ENCODE measurements around the gene GRM5.
"Not testable (repeated sequence)": the region's sequence is repeated elsewhere in the genome, so short reads cannot be mapped to it uniquely, and the experiment has no call there.

GRM5 gene

DNA sequence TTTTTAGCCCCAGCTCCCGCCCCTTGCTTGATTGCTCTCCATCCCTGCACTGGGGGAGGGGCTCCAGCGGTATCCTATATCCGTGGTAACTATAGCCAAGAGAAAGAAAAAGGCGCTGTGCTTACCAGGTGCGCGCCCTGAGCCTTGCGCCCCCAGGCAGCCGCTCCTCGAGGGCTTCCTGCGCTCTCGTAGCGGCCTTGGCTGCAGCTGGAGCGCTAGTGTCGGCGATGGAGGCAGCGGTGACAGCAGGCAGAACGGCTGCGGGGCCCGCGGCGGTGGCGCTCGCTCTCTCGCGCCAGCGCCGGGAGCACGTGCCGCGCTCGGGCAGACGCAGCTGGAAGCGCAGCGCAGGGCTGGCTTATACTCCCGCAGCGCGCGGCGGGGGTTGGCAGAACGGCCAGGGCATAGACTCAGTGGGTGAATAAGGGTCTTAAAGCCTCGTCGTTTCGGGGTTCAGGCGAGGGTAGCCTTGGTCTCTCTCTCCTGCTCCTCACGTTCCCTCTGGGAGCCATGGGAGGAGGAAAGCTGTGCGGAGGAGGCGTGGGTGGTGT, at the start of gene GRM5:
GRM5 (minus strand) TSS at position 332 of the 551 bp plus-strand sequence. CDS start 18,110 bp downstream, outside the sequence.
- DNase-seq (ENCODE audit: low read depth); H3K4me3 ChIP-seq (ENCODE audit: low read depth, low read length): not testable (repeated sequence)

DNA sequence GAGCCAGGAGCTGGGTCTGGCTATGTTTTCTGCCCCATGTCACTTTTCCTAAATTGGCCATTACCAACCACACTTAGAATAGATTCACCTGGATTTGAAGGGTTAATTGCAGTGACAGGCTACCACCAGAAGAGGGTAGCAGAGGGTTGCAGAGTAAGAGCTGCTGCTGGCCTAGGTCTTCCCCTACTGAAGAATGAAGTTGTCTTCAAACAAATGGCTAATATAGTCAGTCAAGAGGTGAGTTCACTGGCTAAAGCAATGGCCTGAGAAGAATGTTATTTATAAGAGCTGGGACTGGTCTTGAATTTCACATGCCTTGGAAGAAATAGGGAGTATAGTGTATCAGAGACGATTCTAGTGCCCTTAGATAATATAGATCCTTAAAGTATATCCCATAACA, 32.2 kb upstream of the GRM5 start:
- DNase-seq (ENCODE audit: low read depth): peak; percentile 61
- not testable (repeated sequence) for H3K4me3 ChIP-seq (ENCODE audit: low read depth, low read length)
- TF ChIP-seq, protein P1, sequence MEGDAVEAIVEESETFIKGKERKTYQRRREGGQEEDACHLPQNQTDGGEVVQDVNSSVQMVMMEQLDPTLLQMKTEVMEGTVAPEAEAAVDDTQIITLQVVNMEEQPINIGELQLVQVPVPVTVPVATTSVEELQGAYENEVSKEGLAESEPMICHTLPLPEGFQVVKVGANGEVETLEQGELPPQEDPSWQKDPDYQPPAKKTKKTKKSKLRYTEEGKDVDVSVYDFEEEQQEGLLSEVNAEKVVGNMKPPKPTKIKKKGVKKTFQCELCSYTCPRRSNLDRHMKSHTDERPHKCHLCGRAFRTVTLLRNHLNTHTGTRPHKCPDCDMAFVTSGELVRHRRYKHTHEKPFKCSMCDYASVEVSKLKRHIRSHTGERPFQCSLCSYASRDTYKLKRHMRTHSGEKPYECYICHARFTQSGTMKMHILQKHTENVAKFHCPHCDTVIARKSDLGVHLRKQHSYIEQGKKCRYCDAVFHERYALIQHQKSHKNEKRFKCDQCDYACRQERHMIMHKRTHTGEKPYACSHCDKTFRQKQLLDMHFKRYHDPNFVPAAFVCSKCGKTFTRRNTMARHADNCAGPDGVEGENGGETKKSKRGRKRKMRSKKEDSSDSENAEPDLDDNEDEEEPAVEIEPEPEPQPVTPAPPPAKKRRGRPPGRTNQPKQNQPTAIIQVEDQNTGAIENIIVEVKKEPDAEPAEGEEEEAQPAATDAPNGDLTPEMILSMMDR (conservative IDR thresholded peaks at IDR 0.05; ENCODE audit: low read depth, low read length): peak; percentile 76

DNA sequence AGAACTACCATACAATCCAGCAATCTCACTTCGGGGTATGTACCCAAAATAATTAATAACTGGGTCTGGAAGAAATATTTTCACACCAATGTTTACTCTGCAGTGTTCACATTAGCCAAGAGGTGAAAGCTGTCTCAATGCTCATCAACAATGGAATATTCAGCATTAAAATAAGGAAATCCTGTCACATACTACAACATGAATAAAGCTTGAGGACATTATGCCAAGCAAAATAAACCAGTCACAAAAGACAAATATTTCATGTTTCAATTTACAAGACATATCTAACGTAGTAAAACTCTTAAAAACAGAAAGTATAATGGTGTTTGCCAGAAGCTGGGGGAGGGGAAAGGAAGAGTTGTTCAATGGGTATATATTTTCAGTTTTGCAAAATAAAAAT, 28.0 kb upstream of the GRM5 start:
- H3K4me3 ChIP-seq (ENCODE audit: low read depth, low read length); DNase-seq (ENCODE audit: low read depth): not testable (repeated sequence)

DNA sequence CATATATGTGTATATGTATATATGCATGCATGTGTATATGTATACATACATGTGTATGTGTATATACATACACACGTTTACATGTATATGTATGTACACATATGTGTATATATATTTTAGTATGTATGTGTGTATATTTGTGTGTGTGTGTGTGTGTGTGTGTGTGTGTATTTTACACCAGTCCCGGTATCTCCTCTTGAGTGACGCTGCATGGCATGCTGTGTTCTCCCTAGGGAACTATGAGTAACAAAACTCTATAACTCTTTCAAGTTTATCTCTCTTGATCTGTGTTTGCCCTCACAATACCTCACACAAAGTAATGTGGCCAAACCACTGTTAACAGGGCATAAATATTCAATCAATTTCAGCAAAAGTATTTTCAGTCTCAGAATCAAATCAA, 19.2 kb upstream of the GRM5 start:
- DNase-seq (ENCODE audit: low read depth); H3K4me3 ChIP-seq (ENCODE audit: low read depth, low read length): not testable (repeated sequence)

DNA sequence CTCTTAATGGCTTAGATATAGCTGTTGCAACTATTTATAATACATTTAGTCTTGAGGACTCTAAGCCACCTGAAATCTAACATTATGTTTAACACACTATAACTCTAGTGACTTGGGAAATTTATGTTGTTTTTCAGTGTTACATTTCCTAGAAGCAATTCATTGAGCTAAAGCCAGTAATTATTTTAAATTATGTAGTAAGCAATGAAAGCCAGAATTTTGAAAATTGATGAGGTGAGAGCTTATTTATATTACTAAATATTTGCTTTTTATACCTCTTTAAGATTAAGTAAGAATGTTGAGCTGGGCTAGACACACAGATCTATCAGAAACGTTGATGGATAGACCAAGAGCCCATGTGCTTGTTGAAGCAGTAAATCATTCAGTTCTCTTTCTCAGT, 5.1 kb upstream of the GRM5 start:
- not testable (repeated sequence) for H3K4me3 ChIP-seq (ENCODE audit: low read depth, low read length); DNase-seq (ENCODE audit: low read depth)

DNA sequence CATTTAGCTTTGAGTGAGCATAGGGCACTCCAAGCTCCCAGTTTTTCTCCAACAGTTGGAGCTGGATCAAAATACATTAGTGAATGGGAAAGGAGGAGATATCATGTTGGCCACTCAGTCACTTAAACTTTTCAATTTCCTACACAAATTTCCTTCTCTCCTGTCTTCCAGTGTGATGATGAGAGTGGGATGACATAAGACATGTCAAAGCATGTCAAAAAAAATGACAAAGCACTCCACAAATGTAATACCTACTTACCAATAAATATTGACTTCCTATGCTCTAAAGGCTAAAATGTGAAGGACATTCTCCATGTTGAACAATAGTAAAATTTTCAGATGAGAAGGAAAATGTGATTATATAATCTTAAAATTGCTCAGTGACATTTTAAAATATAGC, 1.5 kb upstream of the GRM5 start:
- no peak for DNase-seq (ENCODE audit: low read depth)
- no peak overlapping the region for H3K4me3 ChIP-seq (ENCODE audit: low read depth, low read length)
- TF ChIP-seq, protein P1 (conservative IDR thresholded peaks at IDR 0.05; ENCODE audit: low read depth, low read length): no peak

DNA sequence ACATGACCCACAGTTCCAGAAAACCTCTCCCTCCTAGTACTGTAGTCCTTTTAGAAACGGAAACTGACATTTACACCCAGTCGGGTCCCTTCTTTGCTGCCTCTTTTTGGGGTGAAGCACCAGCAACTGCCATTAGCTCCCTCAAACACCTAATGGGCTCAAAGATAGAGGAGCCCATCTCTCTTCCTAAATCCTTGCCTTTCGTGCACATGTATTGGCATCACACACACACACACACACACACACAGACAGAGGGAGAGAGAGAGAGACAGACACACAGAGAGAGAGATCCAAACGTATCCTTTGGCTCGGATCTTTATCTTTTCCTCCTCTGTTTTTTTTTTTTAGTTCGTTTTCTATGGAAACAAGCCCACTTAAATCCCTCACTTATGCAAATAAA, 716 bp downstream of the GRM5 start:
- H3K4me3 ChIP-seq (ENCODE audit: low read depth, low read length): no peak overlapping the region
- no peak for DNase-seq (ENCODE audit: low read depth)
- TF ChIP-seq, protein P1 (conservative IDR thresholded peaks at IDR 0.05; ENCODE audit: low read depth, low read length): no peak

DNA sequence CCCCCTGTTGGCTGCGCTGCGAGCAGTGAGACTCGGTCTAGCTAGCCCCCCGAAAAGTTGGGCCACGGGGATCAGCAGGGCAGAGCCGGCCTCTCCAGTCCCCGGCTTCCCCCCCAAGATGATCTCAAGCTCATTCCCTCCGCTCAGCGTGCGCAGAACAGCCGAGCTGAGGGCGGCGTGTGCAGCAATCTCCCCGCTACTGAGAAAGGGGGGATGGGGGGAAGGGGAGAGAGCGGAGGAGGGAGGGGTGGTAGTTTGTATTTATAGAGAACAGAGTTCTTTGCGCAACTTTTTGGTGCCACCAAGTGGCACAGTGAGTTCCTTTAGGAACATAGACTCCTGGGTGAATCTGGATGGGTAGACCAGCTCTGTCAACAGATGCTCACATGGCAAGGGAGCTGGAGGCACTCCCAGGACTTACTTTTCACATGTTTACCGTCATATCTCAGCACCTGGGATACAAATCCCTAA, 2.3 kb downstream of the GRM5 start:
- H3K4me3 ChIP-seq (ENCODE audit: low read depth, low read length); DNase-seq (ENCODE audit: low read depth): not testable (repeated sequence)

DNA sequence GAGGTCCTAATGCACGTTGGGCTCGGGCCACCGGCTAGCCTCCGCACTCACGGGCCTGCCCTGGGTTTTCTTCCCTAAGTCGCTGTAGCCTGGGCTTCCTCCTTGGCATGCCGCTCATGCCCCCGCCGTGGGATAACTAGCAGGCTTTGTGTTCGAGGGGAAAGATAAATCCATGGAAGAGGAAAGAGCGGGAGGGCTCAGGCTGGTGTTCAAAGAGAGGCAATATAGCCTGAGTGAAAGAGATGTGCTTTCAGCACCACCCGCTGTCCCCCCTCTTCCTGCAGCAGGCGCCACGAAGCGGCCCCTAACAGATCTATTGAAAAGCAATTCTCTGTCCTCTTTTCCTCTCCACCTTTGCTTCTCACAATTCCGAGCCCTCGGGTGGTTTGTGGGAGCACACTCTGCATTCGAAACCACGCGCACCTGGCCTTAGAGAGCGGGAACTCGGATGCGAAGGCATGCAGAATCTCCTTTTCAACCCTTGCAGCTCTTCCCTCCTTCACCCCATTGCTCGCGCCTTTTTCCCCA, 2.9 kb downstream of the GRM5 start:
- peak; percentile 2 for DNase-seq (ENCODE audit: low read depth)
- H3K4me3 ChIP-seq (ENCODE audit: low read depth, low read length): not testable (repeated sequence)

DNA sequence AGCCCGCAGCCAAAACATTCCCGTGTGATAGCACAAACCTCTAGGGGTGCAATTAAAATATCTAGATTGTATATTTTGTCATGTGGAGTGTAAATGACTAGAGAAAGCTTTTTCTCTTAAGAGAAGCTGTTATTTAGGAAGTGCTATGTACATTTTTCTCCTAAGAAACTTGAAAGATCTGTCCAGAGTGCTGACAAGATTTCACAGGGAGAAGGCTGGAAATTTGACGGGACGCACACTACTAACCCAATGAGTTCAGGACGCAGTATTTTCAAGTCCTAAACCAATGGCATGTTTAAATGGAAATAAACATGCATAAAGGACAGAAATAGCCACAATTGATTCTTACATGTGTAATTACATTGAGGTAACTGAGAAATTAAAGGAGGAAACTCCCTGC, 3.9 kb downstream of the GRM5 start:
- H3K4me3 ChIP-seq (ENCODE audit: low read depth, low read length): not testable (repeated sequence)
- DNase-seq (ENCODE audit: low read depth): peak; percentile 30

DNA sequence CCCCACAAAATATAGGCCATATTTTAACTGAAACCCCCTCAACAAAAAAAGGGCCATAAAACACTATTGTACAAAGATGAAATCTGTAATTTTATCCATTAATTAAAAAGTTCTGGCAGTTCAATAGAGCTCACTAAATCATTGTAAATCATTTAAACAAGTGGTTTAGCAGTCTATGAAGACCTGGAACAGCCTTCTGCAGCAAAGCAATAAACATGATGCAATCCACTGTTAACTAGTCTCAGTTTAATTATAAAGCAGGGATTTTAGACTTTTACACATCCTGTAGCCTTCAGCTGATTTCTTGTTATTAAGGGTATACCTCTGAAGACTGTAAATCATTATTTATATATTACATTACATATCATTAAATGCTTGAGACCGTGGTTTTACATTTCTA, 8.4 kb downstream of the GRM5 start:
- not testable (repeated sequence) for DNase-seq (ENCODE audit: low read depth)

More for the DNA sequence above, 8.4 kb downstream of the GRM5 start:
- H3K4me3 ChIP-seq (ENCODE audit: low read depth, low read length): not testable (repeated sequence)

Measured in choroid plexus epithelial cell (primary cell).